HEK293T (cell line): Measurements from ENCODE around the gene LRMDA.

Experiments used
- BHLHE40 ChIP-seq: fragments of 450-650 bp; IDR thresholded peaks from 2 replicates; pipeline ENCODE4 v1.6.1; 2016; ENCODE audit warnings: mild to moderate bottlenecking, moderate library complexity, borderline replicate concordance
- ELF4 ChIP-seq: fragments of 450-650 bp; IDR thresholded peaks from 2 replicates; pipeline ENCODE4 v1.6.1; 2017; ENCODE audit warnings: antibody characterized with exemption
- NFRKB ChIP-seq: fragments of 450-650 bp; IDR thresholded peaks from 2 replicates; pipeline ENCODE4 v1.6.1; 2016; ENCODE audit warnings: mild to moderate bottlenecking, moderate library complexity
- SUZ12 ChIP-seq: fragments of 450-650 bp; IDR thresholded peaks from 2 replicates; pipeline ENCODE4 v1.6.1; 2016; ENCODE audit warnings: mild to moderate bottlenecking

GRCh38 chr10:76430061-76430645 lies 998.7 kb downstream of the LRMDA start:
- no peak for TF ChIP-seq SUZ12
- no peak for TF ChIP-seq ELF4
- no peak for TF ChIP-seq BHLHE40
- no peak for TF ChIP-seq NFRKB
